Tibial nerve (tissue), 4 donors: ENCODE results near the gene SECTM1.
"Not testable (repeated sequence)": the region's sequence is repeated elsewhere in the genome, so short reads cannot be mapped to it uniquely, and the experiment has no call there.

Experiments
- EP300 ChIP-seq, 2 donors: sonication (generic); formaldehyde crosslinking; IDR thresholded peaks; one replicate each; pipeline ENCODE4 v1.6.1; 2017; ENCODE audit warnings: antibody characterized with exemption in 2 of 2, mild to moderate bottlenecking in 1 of 2
- POLR2A ChIP-seq, 2 donors: fragments of 450-650 bp; IDR thresholded peaks; one replicate each; pipeline ENCODE4 v1.6.1; 2017; ENCODE audit warnings: antibody characterized with exemption in 2 of 2, mild to moderate bottlenecking in 2 of 2, moderate library complexity in 2 of 2
- TF ChIP-seq, protein P1 (sequence below), 5 experiments: fragments of 200-600 bp in 3 of 5; fragments of 450-650 bp in 2 of 5; sonication (generic) in 3 of 5; IDR thresholded peaks; one replicate each; pipeline ENCODE4 v1.5.1; 2016 to 2019; ENCODE audit warnings: antibody characterized with exemption in 5 of 5, mild to moderate bottlenecking in 3 of 5, moderate library complexity in 2 of 5

DNA sequence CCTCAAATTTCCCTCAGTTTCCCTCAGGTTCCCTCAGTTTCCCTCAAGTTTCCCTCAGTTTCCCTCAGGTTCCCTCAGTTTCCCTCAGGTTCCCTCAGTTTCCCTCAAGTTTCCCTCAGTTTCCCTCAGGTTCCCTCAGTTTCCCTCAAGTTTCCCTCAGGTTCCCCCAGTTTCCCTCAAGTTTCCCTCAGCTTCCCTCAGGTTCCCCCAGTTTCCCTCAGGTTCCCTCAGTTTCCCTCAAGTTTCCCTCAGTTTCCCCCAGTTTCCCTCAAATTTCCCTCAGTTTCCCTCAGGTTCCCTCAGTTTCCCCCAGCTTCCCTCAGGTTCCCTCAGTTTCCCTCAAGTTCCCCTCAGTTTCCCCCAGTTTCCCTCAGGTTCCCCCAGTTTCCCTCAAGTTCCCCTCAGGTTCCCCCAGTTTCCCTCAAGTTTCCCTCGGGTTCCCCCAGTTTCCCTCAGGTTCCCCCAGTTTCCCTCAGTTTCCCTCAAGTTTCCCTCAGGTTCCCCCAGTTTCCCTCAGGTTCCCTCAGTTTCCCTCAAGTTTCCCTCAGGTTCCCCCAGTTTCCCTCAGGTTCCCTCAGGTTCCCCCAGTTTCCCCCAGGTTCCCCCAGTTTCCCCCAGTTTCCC lies 26.0 kb upstream of the SECTM1 start:
- TF ChIP-seq, protein P1, sequence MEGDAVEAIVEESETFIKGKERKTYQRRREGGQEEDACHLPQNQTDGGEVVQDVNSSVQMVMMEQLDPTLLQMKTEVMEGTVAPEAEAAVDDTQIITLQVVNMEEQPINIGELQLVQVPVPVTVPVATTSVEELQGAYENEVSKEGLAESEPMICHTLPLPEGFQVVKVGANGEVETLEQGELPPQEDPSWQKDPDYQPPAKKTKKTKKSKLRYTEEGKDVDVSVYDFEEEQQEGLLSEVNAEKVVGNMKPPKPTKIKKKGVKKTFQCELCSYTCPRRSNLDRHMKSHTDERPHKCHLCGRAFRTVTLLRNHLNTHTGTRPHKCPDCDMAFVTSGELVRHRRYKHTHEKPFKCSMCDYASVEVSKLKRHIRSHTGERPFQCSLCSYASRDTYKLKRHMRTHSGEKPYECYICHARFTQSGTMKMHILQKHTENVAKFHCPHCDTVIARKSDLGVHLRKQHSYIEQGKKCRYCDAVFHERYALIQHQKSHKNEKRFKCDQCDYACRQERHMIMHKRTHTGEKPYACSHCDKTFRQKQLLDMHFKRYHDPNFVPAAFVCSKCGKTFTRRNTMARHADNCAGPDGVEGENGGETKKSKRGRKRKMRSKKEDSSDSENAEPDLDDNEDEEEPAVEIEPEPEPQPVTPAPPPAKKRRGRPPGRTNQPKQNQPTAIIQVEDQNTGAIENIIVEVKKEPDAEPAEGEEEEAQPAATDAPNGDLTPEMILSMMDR (IDR thresholded peaks at IDR 0.05): not testable (repeated sequence)
- not testable (repeated sequence) for TF ChIP-seq POLR2A, EP300 (IDR thresholded peaks at IDR 0.05)
